IMR-90 (cell line): ENCODE results near the gene TMEM17.

Experiments used
- CEBPB ChIP-seq: IDR thresholded peaks from 2 replicates; pipeline ENCODE4 v1.6.1; 2012; ENCODE audit warnings: low read depth, low read length, improper control_type of control experiment
- NFE2L2 ChIP-seq: fragments of 150-350 bp; IDR thresholded peaks from 2 replicates; pipeline ENCODE4 v1.6.1; 2016; ENCODE audit warnings: low read depth, mild to moderate bottlenecking, low read length
- POLR2A ChIP-seq: IDR thresholded peaks from 2 replicates; pipeline ENCODE4 v1.6.1; 2012; ENCODE audit warnings: mild to moderate bottlenecking, low read depth, low read length
- RAD21 ChIP-seq: IDR thresholded peaks from 2 replicates; pipeline ENCODE4 v1.6.1; 2012; ENCODE audit warnings: low read length, improper control_type of control experiment
- SMC3 ChIP-seq: fragments of 150-350 bp; IDR thresholded peaks from 2 replicates; pipeline ENCODE4 v1.6.1; 2016; ENCODE audit warnings: low read depth, mild to moderate bottlenecking, antibody characterized with exemption, low read length, moderate library complexity
- TF ChIP-seq, protein P1 (sequence below): conservative IDR thresholded peaks from 2 replicates; pipeline ENCODE4 v1.5.1; 2012; ENCODE audit warnings: mild to moderate bottlenecking, low read depth, low read length, improper control_type of control experiment
- TF ChIP-seq, protein P2 (sequence below): fragments of 150-350 bp; IDR thresholded peaks from 2 replicates; pipeline ENCODE4 v1.6.1; 2017; ENCODE audit warnings: mild to moderate bottlenecking, antibody characterized with exemption, low read length, low read depth

DNA sequence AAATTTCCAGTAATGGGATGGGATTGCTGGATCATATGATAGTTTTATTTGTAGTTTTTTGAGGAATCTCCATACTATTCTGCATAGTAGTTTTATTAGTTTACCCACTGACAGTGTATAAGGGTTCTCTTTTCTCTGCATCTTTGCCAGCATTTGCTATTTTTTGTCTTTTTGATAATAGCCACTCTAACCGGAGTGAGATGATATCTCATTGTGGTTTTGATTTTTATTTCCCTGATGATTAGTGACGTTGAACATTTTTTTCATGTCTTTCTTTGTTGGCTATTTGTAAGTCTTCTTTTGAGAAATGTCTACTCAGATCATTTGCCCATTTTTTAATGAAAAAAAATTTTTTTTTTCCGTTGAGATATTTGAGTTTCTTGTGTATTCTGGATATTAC is 26.1 kb downstream of the TMEM17 start:
- TF ChIP-seq, protein P1, sequence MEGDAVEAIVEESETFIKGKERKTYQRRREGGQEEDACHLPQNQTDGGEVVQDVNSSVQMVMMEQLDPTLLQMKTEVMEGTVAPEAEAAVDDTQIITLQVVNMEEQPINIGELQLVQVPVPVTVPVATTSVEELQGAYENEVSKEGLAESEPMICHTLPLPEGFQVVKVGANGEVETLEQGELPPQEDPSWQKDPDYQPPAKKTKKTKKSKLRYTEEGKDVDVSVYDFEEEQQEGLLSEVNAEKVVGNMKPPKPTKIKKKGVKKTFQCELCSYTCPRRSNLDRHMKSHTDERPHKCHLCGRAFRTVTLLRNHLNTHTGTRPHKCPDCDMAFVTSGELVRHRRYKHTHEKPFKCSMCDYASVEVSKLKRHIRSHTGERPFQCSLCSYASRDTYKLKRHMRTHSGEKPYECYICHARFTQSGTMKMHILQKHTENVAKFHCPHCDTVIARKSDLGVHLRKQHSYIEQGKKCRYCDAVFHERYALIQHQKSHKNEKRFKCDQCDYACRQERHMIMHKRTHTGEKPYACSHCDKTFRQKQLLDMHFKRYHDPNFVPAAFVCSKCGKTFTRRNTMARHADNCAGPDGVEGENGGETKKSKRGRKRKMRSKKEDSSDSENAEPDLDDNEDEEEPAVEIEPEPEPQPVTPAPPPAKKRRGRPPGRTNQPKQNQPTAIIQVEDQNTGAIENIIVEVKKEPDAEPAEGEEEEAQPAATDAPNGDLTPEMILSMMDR, result no peak
- TF ChIP-seq SMC3 (no peak), NFE2L2 (no peak), POLR2A (no peak), RAD21 (no peak), CEBPB (no peak)
- TF ChIP-seq, protein P2, sequence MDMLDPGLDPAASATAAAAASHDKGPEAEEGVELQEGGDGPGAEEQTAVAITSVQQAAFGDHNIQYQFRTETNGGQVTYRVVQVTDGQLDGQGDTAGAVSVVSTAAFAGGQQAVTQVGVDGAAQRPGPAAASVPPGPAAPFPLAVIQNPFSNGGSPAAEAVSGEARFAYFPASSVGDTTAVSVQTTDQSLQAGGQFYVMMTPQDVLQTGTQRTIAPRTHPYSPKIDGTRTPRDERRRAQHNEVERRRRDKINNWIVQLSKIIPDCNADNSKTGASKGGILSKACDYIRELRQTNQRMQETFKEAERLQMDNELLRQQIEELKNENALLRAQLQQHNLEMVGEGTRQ, result no peak
